GM12874 (cell line): Measurements from ENCODE around the gene ARHGEF16.

Experiments
- CTCF ChIP-seq: IDR thresholded peaks from 2 replicates; pipeline ENCODE4 v1.5.1; 2011; ENCODE audit warnings: low read depth, mild to moderate bottlenecking, control low read depth, low read length, moderate library complexity; ENCODE audit not compliant: insufficient read depth

Gene ARHGEF16

GRCh38 chr1:3485016-3485415 is 30.6 kb downstream of the ARHGEF16 start:
- TF ChIP-seq CTCF = no peak

- TF ChIP-seq CTCF = no peak
Observed at GRCh38 chr1:3488432-3488831, 34.0 kb downstream of the ARHGEF16 start.

DNA sequence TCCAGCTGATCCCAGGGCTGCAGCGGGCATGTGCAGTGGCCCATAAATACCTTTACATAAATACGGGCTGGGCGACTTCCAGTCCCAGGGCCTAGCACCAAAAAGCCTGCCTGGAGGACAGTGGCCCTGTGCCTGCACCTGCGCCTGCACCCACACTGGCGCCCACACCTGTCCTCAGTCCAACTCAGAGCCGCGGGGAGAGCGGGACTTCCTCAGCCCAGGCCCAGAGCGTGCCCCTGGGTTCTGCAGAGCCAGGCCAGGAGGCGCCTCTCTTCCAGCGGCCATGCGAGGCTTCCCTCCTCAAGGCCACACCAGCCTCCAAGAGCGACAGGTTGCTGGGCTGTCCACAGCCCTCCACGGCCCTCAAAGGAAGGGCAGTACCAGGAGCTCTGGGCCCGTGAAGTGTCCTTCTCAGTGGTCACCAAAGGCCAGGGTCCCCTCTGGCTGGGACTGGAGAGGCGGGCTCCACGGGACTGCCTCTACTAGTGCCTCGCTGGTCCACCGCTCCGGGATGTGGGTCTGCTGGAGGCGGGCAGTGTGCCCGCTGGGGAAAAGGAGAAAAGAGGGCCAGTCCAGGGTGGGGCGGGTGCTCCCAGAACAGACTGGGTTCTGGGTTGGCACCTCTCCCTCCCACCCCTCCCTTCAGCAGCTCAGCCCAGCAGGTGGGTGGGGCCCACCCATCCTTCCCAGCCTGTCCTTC is 35.7 kb downstream of the ARHGEF16 start:
- TF ChIP-seq CTCF = no peak

GRCh38 chr1:3491291-3492246 is 37.1 kb downstream of the ARHGEF16 start:
- peak; percentile 99 for TF ChIP-seq CTCF

GRCh38 chr1:3492545-3493246 is 38.2 kb downstream of the ARHGEF16 start:
- TF ChIP-seq CTCF = no peak

DNA sequence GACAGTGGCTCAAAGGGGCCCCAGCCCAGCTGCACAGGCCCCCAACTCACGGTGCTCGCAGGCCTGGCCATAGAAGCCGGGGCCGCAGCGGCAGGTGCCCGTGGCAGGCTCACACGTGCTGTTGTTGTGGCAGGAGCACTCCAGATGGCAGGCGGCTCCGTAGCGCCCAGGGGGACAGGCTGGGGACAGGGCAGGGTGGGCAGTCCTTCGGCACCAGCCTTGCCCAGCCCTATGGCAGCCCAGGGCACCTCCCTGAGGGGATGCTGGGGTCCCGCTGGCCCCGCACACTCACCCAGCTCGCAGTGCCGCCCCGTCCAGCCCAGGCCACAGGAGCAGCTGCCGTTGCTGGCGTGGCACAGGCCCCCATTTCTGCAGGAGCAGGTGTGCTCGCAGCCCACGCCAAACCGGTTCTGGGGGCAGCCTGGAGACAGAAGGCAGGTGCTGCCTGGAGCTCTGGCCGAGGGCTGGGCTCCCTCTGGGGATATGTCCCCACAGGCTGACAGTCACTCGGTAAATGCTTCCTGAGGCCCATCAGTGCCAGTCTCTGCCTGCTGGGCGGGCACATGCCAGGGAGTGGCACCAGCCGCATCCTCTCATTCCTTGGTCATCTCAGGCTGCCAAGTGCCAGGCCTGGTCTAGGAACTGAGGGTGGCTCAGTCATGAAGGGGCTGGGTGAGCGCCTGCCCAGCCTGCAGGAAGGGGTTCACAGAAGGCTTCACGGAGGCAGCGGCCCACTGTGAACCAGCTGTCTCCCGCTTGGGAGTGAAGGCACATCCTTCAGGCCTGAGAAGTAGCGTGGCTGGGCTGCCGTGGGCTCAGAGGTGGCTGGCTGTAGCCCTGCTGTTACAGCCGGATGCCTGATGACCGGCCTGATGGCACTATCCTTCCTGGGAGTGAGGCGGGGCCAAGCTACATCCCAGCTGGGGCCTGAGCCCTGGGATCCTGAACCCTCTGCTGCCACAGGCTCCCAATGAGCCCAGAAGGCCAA is 40.1 kb downstream of the ARHGEF16 start:
- no peak for TF ChIP-seq CTCF
